Measurements from ENCODE around the gene NKAIN2. TPM values are rescaled to one million over a fixed set of nuclear protein-coding genes. Genes with fewer than 3 reads are reported as not detected.

The NKAIN2 gene
- total RNA-seq, 2 donors from 2014 or later = 0.29 TPM; not detected in 1

GRCh38 chr6:124066946-124067552 lies 263.4 kb downstream of the NKAIN2 start:
- H3K4me1 ChIP-seq (ENCODE audit: control insufficient read depth, insufficient read depth, low read length) = no peaks in the 10 kb centered on the region
- no peak overlapping the region for H3K9ac ChIP-seq (ENCODE audit: extremely low read depth, low read length, poor library complexity, severe bottlenecking)
- H3K9me3 ChIP-seq (ENCODE audit: control insufficient read depth, low read length) = no peaks in the 10 kb centered on the region
- 89 to 91% methylated on average over 4 to 6 of the region's 6 CpGs for WGBS, 2 experiments (ENCODE audit: insufficient coverage in 1 of 2, insufficient read length in 1 of 2)
- Mint-ChIP-seq H3K9me3 (no peaks in the 10 kb centered on the region), H3K27ac (no peak overlapping the region), H3K4me1 (no peaks in the 10 kb centered on the region), H3K27me3 (ENCODE audit: insufficient read depth) (peaks cover 2% of the 10 kb centered on the region), H3K4me3 (no peak overlapping the region), H3K36me3 (ENCODE audit: low read depth) (no peaks in the 10 kb centered on the region)
- H3K4me3 ChIP-seq (ENCODE audit: low read length) = no peak overlapping the region
- H3K27me3 ChIP-seq (ENCODE audit: control insufficient read depth, insufficient read depth, low read length, poor library complexity, severe bottlenecking) = no peaks in the 10 kb centered on the region
- DNase-seq = no peak
- no peaks in the 10 kb centered on the region for H3K36me3 ChIP-seq (ENCODE audit: control insufficient read depth, insufficient read depth, low read length)
- TF ChIP-seq, protein P1, sequence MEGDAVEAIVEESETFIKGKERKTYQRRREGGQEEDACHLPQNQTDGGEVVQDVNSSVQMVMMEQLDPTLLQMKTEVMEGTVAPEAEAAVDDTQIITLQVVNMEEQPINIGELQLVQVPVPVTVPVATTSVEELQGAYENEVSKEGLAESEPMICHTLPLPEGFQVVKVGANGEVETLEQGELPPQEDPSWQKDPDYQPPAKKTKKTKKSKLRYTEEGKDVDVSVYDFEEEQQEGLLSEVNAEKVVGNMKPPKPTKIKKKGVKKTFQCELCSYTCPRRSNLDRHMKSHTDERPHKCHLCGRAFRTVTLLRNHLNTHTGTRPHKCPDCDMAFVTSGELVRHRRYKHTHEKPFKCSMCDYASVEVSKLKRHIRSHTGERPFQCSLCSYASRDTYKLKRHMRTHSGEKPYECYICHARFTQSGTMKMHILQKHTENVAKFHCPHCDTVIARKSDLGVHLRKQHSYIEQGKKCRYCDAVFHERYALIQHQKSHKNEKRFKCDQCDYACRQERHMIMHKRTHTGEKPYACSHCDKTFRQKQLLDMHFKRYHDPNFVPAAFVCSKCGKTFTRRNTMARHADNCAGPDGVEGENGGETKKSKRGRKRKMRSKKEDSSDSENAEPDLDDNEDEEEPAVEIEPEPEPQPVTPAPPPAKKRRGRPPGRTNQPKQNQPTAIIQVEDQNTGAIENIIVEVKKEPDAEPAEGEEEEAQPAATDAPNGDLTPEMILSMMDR (conservative IDR thresholded peaks at IDR 0.05) = no peak
- H3K27ac ChIP-seq (ENCODE audit: low read depth, low read length) = no peak overlapping the region

DNA sequence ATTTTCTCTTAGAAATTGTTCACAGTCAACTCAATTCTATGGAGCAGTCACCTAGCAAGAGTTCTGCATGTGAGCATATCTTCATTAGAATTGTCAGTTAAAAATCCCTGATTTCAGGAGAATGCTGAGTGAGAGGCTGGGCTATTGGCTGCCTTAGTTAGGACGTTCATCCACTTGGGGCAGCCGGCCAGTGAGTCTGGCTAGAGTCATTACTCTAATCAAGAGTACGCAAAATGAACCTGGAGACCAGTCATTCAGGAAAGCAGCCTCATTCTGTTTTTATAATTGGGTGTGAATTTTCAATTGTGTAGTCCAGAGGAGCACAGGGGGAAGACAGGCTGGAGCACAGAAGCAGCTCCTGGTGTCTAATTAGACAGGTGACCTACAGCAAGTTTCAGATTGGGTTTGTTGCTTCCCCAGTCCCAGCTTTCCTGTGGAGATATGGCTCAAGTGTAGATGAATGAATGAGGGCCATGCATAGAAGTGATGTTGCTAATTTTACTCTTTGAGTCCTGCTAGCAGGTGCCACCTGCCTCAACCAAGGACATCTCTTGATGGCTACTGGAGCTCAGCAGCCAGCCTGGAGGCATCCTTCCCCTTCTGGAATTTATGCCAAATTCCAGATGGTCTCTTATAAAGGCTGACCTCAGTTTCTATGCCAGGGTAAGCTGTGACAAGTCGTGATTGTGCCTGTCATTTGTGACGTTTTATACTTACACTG lies 265.7 kb downstream of the NKAIN2 start:
- WGBS, 2 experiments (ENCODE audit: insufficient coverage in 1 of 2, insufficient read length in 1 of 2) = 88 to 98% methylated on average over 5 of the region's 5 CpGs
- Histone ChIP-seq H3K9me3 (ENCODE audit: control insufficient read depth, low read length) (no peaks in the 10 kb centered on the region), H3K27me3 (ENCODE audit: control insufficient read depth, insufficient read depth, low read length, poor library complexity, severe bottlenecking) (no peaks in the 10 kb centered on the region), H3K36me3 (ENCODE audit: control insufficient read depth, insufficient read depth, low read length) (no peaks in the 10 kb centered on the region), H3K4me3 (ENCODE audit: low read length) (no peak overlapping the region), H3K27ac (ENCODE audit: low read depth, low read length) (no peak overlapping the region), H3K9ac (ENCODE audit: extremely low read depth, low read length, poor library complexity, severe bottlenecking) (no peak overlapping the region), H3K4me1 (ENCODE audit: control insufficient read depth, insufficient read depth, low read length) (no peaks in the 10 kb centered on the region)
- Mint-ChIP-seq H3K4me1 (peaks cover 3% of the 10 kb centered on the region), H3K27me3 (ENCODE audit: insufficient read depth) (peaks cover 2% of the 10 kb centered on the region), H3K27ac (no peak overlapping the region), H3K4me3 (no peak overlapping the region), H3K36me3 (ENCODE audit: low read depth) (no peaks in the 10 kb centered on the region), H3K9me3 (no peaks in the 10 kb centered on the region)
- TF ChIP-seq, protein P1 (conservative IDR thresholded peaks at IDR 0.05) = no peak
- DNase-seq = no peak

DNA sequence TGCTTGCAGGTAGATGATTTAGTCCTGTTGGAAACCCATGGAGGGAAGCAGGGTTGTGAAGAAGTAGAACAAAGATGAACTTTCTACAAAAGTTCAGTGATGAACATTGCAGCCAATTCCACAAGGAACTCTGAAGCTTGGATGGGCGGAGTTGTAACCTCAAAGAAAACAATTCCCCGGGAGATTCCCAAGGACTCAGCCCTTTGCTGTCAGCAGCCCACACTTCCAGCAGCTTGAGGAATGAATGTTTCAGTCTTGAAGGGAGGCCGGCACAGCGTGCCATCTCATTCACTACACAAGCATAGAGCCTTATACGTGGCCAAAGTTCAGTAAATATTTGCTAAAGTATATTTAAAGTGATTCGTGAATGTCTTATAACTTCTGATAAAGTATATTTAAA lies 269.4 kb downstream of the NKAIN2 start:
- Histone ChIP-seq H3K4me3 (ENCODE audit: low read length) (no peak overlapping the region), H3K36me3 (ENCODE audit: control insufficient read depth, insufficient read depth, low read length) (no peaks in the 10 kb centered on the region), H3K27me3 (ENCODE audit: control insufficient read depth, insufficient read depth, low read length, poor library complexity, severe bottlenecking) (no peaks in the 10 kb centered on the region), H3K4me1 (ENCODE audit: control insufficient read depth, insufficient read depth, low read length) (no peaks in the 10 kb centered on the region), H3K9me3 (ENCODE audit: control insufficient read depth, low read length) (no peaks in the 10 kb centered on the region), H3K27ac (ENCODE audit: low read depth, low read length) (peak overlapping the region; percentile 1), H3K9ac (ENCODE audit: extremely low read depth, low read length, poor library complexity, severe bottlenecking) (no peak overlapping the region)
- peaks cover 2% of the 10 kb centered on the region for H3K27me3 Mint-ChIP-seq (ENCODE audit: insufficient read depth)
- H3K4me1 Mint-ChIP-seq = peaks cover 7% of the 10 kb centered on the region
- H3K9me3 Mint-ChIP-seq = no peaks in the 10 kb centered on the region
- 0 to 75% methylated on average over 1 to 4 of the region's 6 CpGs for WGBS, 2 experiments (ENCODE audit: insufficient coverage in 1 of 2, insufficient read length in 1 of 2)
- TF ChIP-seq, protein P1 (conservative IDR thresholded peaks at IDR 0.05) = no peak
- no peak for DNase-seq
- H3K4me3 Mint-ChIP-seq = no peak overlapping the region
- H3K36me3 Mint-ChIP-seq (ENCODE audit: low read depth) = no peaks in the 10 kb centered on the region
- H3K27ac Mint-ChIP-seq = no peak overlapping the region
